Measurements from ENCODE around the gene CDK14. TPM values are rescaled to one million over a fixed set of nuclear protein-coding genes. Genes with fewer than 3 reads are reported as not detected.
A peak's percentile ranks its signal among the peaks of the same experiment; 100 is the strongest.
"Not testable (repeated sequence)": the region's sequence is repeated elsewhere in the genome, so short reads cannot be mapped to it uniquely, and the experiment has no call there.

Gene CDK14
- total RNA-seq, 2 donors from 2014 or later = 0.49 to 1.7 TPM

GRCh38 chr7:90726623-90727022, 130.5 kb downstream of the CDK14 start:
- Mint-ChIP-seq H3K4me3 (no peak overlapping the region), H3K27me3 (ENCODE audit: low read depth) (no peaks in the 10 kb centered on the region), H3K27ac (no peak overlapping the region), H3K9me3 (peaks cover 2 to 3% of the 10 kb centered on the region in 2 donors), H3K36me3 (ENCODE audit: insufficient read depth in 2 of 2) (peaks cover 0 to 2% of the 10 kb centered on the region in 2 donors), H3K4me1 (ENCODE audit: low read depth) (no peaks in the 10 kb centered on the region)
- DNase-seq = no peak
- ATAC-seq (replicated peaks in 1 of 2) = no peak

- DNase-seq = no peak
- no peaks in the 10 kb centered on the region for H3K4me1 Mint-ChIP-seq (ENCODE audit: low read depth)
- no peaks in the 10 kb centered on the region for H3K27me3 Mint-ChIP-seq (ENCODE audit: low read depth)
- no peak overlapping the region for H3K27ac Mint-ChIP-seq
- no peak for ATAC-seq (replicated peaks in 1 of 2)
- peaks cover 2 to 3% of the 10 kb centered on the region in 2 donors for H3K9me3 Mint-ChIP-seq
- no peak overlapping the region for H3K4me3 Mint-ChIP-seq
- peaks cover 0 to 2% of the 10 kb centered on the region in 2 donors for H3K36me3 Mint-ChIP-seq (ENCODE audit: insufficient read depth in 2 of 2)
Observed at GRCh38 chr7:90727412-90727811, 131.3 kb downstream of the CDK14 start.

- H3K4me1 Mint-ChIP-seq (ENCODE audit: low read depth) = no peaks in the 10 kb centered on the region
- H3K4me3 Mint-ChIP-seq = no peak overlapping the region
- H3K9me3 Mint-ChIP-seq = peaks cover 6 to 11% of the 10 kb centered on the region in 2 donors
Observed at GRCh38 chr7:90728568-90728967, 132.4 kb downstream of the CDK14 start.

GRCh38 chr7:90735611-90736280, 139.6 kb downstream of the CDK14 start:
- not testable (repeated sequence) for ATAC-seq (replicated peaks in 1 of 2); H3K27ac Mint-ChIP-seq; H3K4me1 Mint-ChIP-seq (ENCODE audit: low read depth); H3K27me3 Mint-ChIP-seq (ENCODE audit: low read depth); H3K4me3 Mint-ChIP-seq; DNase-seq
- Mint-ChIP-seq H3K36me3 (ENCODE audit: insufficient read depth in 2 of 2) (peaks cover 7 to 12% of the 10 kb centered on the region in 2 donors), H3K9me3 (peaks cover 8 to 13% of the 10 kb centered on the region in 2 donors)

More at GRCh38 chr7:90728568-90728967, 132.4 kb downstream of the CDK14 start:
- ATAC-seq (replicated peaks in 1 of 2) = no peak
- no peaks in the 10 kb centered on the region for H3K27me3 Mint-ChIP-seq (ENCODE audit: low read depth)
- H3K36me3 Mint-ChIP-seq (ENCODE audit: insufficient read depth in 2 of 2) = peaks cover 5 to 8% of the 10 kb centered on the region in 2 donors
- H3K27ac Mint-ChIP-seq = no peak overlapping the region
- DNase-seq = no peak

- Mint-ChIP-seq H3K9me3 (peaks cover 5 to 13% of the 10 kb centered on the region in 2 donors), H3K27me3 (ENCODE audit: low read depth) (no peaks in the 10 kb centered on the region), H3K36me3 (ENCODE audit: insufficient read depth in 2 of 2) (peaks cover 7 to 12% of the 10 kb centered on the region in 2 donors), H3K27ac (no peak overlapping the region), H3K4me3 (no peak overlapping the region), H3K4me1 (ENCODE audit: low read depth) (peaks cover 10% of the 10 kb centered on the region)
- ATAC-seq (replicated peaks in 1 of 2) = no peak
- DNase-seq = no peak
Observed at GRCh38 chr7:90736316-90736715, 140.2 kb downstream of the CDK14 start.

- peaks cover 5 to 13% of the 10 kb centered on the region in 2 donors for H3K9me3 Mint-ChIP-seq
- no peak overlapping the region for H3K27ac Mint-ChIP-seq
- H3K4me3 Mint-ChIP-seq = no peak overlapping the region
- no peaks in the 10 kb centered on the region for H3K27me3 Mint-ChIP-seq (ENCODE audit: low read depth)
- peaks cover 10% of the 10 kb centered on the region for H3K4me1 Mint-ChIP-seq (ENCODE audit: low read depth)
- H3K36me3 Mint-ChIP-seq (ENCODE audit: insufficient read depth in 2 of 2) = peaks cover 7 to 12% of the 10 kb centered on the region in 2 donors
- no peak for DNase-seq
- peak; percentile 47 to 58 for ATAC-seq (replicated peaks in 1 of 2)
Observed at GRCh38 chr7:90736968-90737939, 141.1 kb downstream of the CDK14 start.

GRCh38 chr7:90738249-90738648, 142.1 kb downstream of the CDK14 start:
- no peak overlapping the region for H3K27ac Mint-ChIP-seq
- DNase-seq = no peak
- H3K4me3 Mint-ChIP-seq = no peak overlapping the region
- no peak for ATAC-seq (replicated peaks in 1 of 2)
- peaks cover 4 to 5% of the 10 kb centered on the region in 2 donors for H3K36me3 Mint-ChIP-seq (ENCODE audit: insufficient read depth in 2 of 2)
- H3K4me1 Mint-ChIP-seq (ENCODE audit: low read depth) = peaks cover 10% of the 10 kb centered on the region
- peaks cover 2 to 6% of the 10 kb centered on the region in 2 donors for H3K9me3 Mint-ChIP-seq
- H3K27me3 Mint-ChIP-seq (ENCODE audit: low read depth) = no peaks in the 10 kb centered on the region

- H3K4me3 Mint-ChIP-seq = no peak overlapping the region
- H3K4me1 Mint-ChIP-seq (ENCODE audit: low read depth) = peaks cover 10% of the 10 kb centered on the region
- DNase-seq (no peak), ATAC-seq (replicated peaks in 1 of 2) (no peak)
- no peaks in the 10 kb centered on the region for H3K9me3 Mint-ChIP-seq
- no peaks in the 10 kb centered on the region for H3K27me3 Mint-ChIP-seq (ENCODE audit: low read depth)
- H3K36me3 Mint-ChIP-seq (ENCODE audit: insufficient read depth in 2 of 2) = peaks cover 0 to 2% of the 10 kb centered on the region in 2 donors
- H3K27ac Mint-ChIP-seq = no peak overlapping the region
Observed at GRCh38 chr7:90739716-90740115, 143.6 kb downstream of the CDK14 start.

- no peak for ATAC-seq (replicated peaks in 1 of 2)
- Mint-ChIP-seq H3K4me3 (no peak overlapping the region), H3K27ac (no peak overlapping the region), H3K4me1 (ENCODE audit: low read depth) (peaks cover 10% of the 10 kb centered on the region), H3K9me3 (peaks cover 0 to 2% of the 10 kb centered on the region in 2 donors), H3K36me3 (ENCODE audit: insufficient read depth in 2 of 2) (no peaks in the 10 kb centered on the region), H3K27me3 (ENCODE audit: low read depth) (no peaks in the 10 kb centered on the region)
- no peak for DNase-seq
Observed at GRCh38 chr7:90740386-90740785, 144.3 kb downstream of the CDK14 start.

- Mint-ChIP-seq H3K27me3 (ENCODE audit: low read depth) (no peaks in the 10 kb centered on the region), H3K9me3 (peaks cover 2% of the 10 kb centered on the region in 2 donors), H3K36me3 (ENCODE audit: insufficient read depth in 2 of 2) (no peaks in the 10 kb centered on the region), H3K4me3 (no peak overlapping the region), H3K4me1 (ENCODE audit: low read depth) (no peaks in the 10 kb centered on the region), H3K27ac (no peak overlapping the region)
- ATAC-seq (replicated peaks in 1 of 2) (no peak), DNase-seq (no peak)
Observed at GRCh38 chr7:90743626-90744025, 147.5 kb downstream of the CDK14 start.

GRCh38 chr7:90747516-90747915, 151.4 kb downstream of the CDK14 start:
- DNase-seq (no peak), ATAC-seq (replicated peaks in 1 of 2) (no peak)
- H3K27ac Mint-ChIP-seq = no peak overlapping the region
- no peaks in the 10 kb centered on the region for H3K36me3 Mint-ChIP-seq (ENCODE audit: insufficient read depth in 2 of 2)
- H3K4me1 Mint-ChIP-seq (ENCODE audit: low read depth) = no peaks in the 10 kb centered on the region
- peaks cover 6% of the 10 kb centered on the region for H3K27me3 Mint-ChIP-seq (ENCODE audit: low read depth)
- H3K9me3 Mint-ChIP-seq = peaks cover 2% of the 10 kb centered on the region in 2 donors
- H3K4me3 Mint-ChIP-seq = no peak overlapping the region

GRCh38 chr7:90749262-90749661, 153.1 kb downstream of the CDK14 start:
- Mint-ChIP-seq H3K9me3 (peaks cover 2% of the 10 kb centered on the region in 2 donors), H3K4me1 (ENCODE audit: low read depth) (no peaks in the 10 kb centered on the region), H3K27me3 (ENCODE audit: low read depth) (peaks cover 7% of the 10 kb centered on the region), H3K27ac (no peak overlapping the region), H3K36me3 (ENCODE audit: insufficient read depth in 2 of 2) (no peaks in the 10 kb centered on the region), H3K4me3 (no peak overlapping the region)
- DNase-seq (no peak), ATAC-seq (replicated peaks in 1 of 2) (no peak)

- H3K4me1 Mint-ChIP-seq (ENCODE audit: low read depth) = no peaks in the 10 kb centered on the region
- H3K36me3 Mint-ChIP-seq (ENCODE audit: insufficient read depth in 2 of 2) = no peaks in the 10 kb centered on the region
- no peak overlapping the region for H3K27ac Mint-ChIP-seq
- H3K4me3 Mint-ChIP-seq = no peak overlapping the region
- ATAC-seq (replicated peaks in 1 of 2) (no peak), DNase-seq (no peak)
- H3K9me3 Mint-ChIP-seq = peaks cover 1 to 2% of the 10 kb centered on the region in 2 donors
- H3K27me3 Mint-ChIP-seq (ENCODE audit: low read depth) = peaks cover 7% of the 10 kb centered on the region
Observed at GRCh38 chr7:90749774-90750173, 153.7 kb downstream of the CDK14 start.
